ENCODE results near the gene WDR82.

DNA sequence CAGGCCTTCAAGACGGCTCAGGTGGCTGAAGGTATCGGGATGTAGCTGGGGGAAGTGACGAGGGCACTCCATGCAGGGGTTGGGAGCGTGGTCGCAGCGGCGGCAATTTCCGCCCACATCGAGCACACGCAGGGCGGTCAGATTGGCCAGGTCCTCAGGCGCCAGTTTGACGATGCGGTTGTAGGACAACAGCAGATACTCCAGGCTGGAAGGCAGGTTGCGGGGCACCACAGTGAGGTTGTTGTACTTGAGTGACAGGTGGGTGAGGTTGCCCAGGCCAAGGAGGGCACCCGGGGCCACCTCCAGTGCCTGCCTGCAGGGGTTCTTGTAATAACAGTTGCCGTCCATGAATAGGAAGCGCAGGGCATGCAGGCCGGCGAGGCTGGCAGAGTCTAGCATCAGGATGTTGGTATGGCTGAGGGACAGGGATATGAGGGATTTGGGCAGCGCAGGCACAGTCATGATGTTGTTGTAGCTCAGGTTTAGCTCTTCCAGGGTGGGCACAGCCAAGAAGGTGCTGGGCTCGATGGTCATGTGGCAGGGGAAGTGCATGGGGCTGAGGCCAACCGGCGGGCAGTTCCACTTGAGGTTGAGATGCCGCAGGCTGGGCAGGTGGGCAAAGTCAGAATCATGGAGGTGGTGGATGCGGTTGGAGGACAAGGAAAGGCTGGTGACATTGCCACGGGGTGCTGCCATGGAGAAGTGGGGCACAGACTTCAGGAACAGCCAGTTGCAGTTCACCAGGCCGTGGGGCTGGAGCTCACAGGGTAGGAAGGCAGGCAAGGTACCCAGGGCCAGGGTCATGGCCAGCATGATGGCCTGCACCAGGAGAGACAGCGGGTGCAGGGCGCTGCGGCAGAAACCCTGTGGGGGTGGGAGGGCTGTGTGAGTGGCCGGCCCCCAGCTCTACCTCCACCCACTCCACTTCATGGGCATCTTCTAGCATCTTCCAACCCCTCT, 54.7 kb downstream of the WDR82 start:
- TF ChIP-seq, protein P1, sequence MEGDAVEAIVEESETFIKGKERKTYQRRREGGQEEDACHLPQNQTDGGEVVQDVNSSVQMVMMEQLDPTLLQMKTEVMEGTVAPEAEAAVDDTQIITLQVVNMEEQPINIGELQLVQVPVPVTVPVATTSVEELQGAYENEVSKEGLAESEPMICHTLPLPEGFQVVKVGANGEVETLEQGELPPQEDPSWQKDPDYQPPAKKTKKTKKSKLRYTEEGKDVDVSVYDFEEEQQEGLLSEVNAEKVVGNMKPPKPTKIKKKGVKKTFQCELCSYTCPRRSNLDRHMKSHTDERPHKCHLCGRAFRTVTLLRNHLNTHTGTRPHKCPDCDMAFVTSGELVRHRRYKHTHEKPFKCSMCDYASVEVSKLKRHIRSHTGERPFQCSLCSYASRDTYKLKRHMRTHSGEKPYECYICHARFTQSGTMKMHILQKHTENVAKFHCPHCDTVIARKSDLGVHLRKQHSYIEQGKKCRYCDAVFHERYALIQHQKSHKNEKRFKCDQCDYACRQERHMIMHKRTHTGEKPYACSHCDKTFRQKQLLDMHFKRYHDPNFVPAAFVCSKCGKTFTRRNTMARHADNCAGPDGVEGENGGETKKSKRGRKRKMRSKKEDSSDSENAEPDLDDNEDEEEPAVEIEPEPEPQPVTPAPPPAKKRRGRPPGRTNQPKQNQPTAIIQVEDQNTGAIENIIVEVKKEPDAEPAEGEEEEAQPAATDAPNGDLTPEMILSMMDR (IDR thresholded peaks at IDR 0.05) = no peak
- TF ChIP-seq POLR2A (IDR thresholded peaks at IDR 0.05) = no peak

Data from uterus (tissue), 2 donors.